ENCODE measurements around the gene LILRA1. TPM values are rescaled to one million over a fixed set of nuclear protein-coding genes. Genes with fewer than 3 reads are reported as not detected.
A peak's percentile ranks its signal among the peaks of the same experiment; 100 is the strongest.
"Not testable (repeated sequence)": the region's sequence is repeated elsewhere in the genome, so short reads cannot be mapped to it uniquely, and the experiment has no call there.

LILRA1 gene
- total and polyA plus RNA-seq, 12 donors, result 0.30 to 5.5 (median 1.0) TPM

DNA sequence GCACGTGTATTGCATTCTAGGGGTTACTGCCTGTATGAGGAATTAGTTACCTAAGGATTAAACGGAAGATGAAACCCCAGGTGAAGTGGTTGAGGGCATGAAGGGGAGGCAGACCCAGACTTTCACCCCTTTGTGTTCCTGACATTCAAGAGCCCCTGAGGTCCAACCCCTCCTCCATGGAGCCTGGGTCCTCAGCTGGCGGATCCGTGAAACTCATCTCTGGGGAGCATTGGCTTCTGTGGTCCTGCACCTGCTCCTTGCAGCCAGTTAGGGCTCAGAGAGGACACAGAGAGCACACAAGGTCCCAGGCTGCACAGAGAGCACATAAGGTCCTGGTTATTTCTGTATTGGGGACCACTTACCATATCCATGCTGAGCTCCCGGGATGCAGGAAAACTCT is 7.0 kb upstream of the LILRA1 start:
- Histone ChIP-seq H3K36me3 (replicated peaks in 1 of 2) (no peaks in the 10 kb centered on the region), H3K4me3 (no peak overlapping the region), H3K27ac (no peak overlapping the region), H3K4me1 (replicated peaks in 1 of 2) (no peaks in the 10 kb centered on the region), H3K27me3 (no peaks in the 10 kb centered on the region), H3K9me3 (replicated peaks in 1 of 3) (no peaks in the 10 kb centered on the region)
- intact Hi-C loops (cut with DNase I), result no loop called here
- TF ChIP-seq POLR2A (IDR thresholded peaks at IDR 0.05) (no peak), CTCF (IDR thresholded peaks at IDR 0.05) (no peak)
- DNase-seq, result no peak
- 42 to 73% (median 67%) methylated on average over 3 to 5 of the region's 5 CpGs for WGBS, 4 donors

- 0 to 67% (median 64%) methylated on average over 1 to 7 of the region's 7 CpGs for WGBS, 4 donors
- Histone ChIP-seq H3K27ac (no peak overlapping the region), H3K36me3 (replicated peaks in 1 of 2) (no peaks in the 10 kb centered on the region), H3K4me1 (replicated peaks in 1 of 2) (no peaks in the 10 kb centered on the region), H3K4me3 (no peak overlapping the region), H3K27me3 (no peaks in the 10 kb centered on the region), H3K9me3 (replicated peaks in 1 of 3) (no peaks in the 10 kb centered on the region)
- intact Hi-C loops (cut with DNase I), result no loop called here
- TF ChIP-seq POLR2A (IDR thresholded peaks at IDR 0.05) (no peak), CTCF (IDR thresholded peaks at IDR 0.05) (no peak)
- DNase-seq, result no peak
Observed at GRCh38 chr19:54587026-54587425, 6.4 kb upstream of the LILRA1 start.

GRCh38 chr19:54593931-54594626 is 647 bp downstream of the LILRA1 start:
- H3K4me1 ChIP-seq (replicated peaks in 1 of 2); H3K36me3 ChIP-seq (replicated peaks in 1 of 2); H3K27me3 ChIP-seq; intact Hi-C loops (cut with DNase I); H3K4me3 ChIP-seq; DNase-seq; H3K9me3 ChIP-seq (replicated peaks in 1 of 3): not testable (repeated sequence)
- WGBS, 4 donors, result 62 to 72% (median 66%) methylated on average over 4 to 9 of the region's 9 CpGs; no CpG with 5 or more reads in 1 of the 4 donors
- H3K27ac ChIP-seq, result peak overlapping the region in 1 of 5 donors; percentile 22

GRCh38 chr19:54594737-54595136 is 1.3 kb downstream of the LILRA1 start:
- Histone ChIP-seq H3K4me3 (no peak overlapping the region), H3K36me3 (replicated peaks in 1 of 2) (no peaks in the 10 kb centered on the region), H3K27me3 (no peaks in the 10 kb centered on the region), H3K9me3 (replicated peaks in 1 of 3) (no peaks in the 10 kb centered on the region), H3K4me1 (replicated peaks in 1 of 2) (no peaks in the 10 kb centered on the region), H3K27ac (no peak overlapping the region)
- 67 to 76% (median 68%) methylated on average over 5 of the region's 5 CpGs; no CpG with 5 or more reads in 1 of the 4 donors for WGBS, 4 donors
- intact Hi-C loops (cut with DNase I), result no loop called here
- no peak for DNase-seq
- TF ChIP-seq CTCF (IDR thresholded peaks at IDR 0.05), result no peak
- no peak for TF ChIP-seq POLR2A (IDR thresholded peaks at IDR 0.05)

DNA sequence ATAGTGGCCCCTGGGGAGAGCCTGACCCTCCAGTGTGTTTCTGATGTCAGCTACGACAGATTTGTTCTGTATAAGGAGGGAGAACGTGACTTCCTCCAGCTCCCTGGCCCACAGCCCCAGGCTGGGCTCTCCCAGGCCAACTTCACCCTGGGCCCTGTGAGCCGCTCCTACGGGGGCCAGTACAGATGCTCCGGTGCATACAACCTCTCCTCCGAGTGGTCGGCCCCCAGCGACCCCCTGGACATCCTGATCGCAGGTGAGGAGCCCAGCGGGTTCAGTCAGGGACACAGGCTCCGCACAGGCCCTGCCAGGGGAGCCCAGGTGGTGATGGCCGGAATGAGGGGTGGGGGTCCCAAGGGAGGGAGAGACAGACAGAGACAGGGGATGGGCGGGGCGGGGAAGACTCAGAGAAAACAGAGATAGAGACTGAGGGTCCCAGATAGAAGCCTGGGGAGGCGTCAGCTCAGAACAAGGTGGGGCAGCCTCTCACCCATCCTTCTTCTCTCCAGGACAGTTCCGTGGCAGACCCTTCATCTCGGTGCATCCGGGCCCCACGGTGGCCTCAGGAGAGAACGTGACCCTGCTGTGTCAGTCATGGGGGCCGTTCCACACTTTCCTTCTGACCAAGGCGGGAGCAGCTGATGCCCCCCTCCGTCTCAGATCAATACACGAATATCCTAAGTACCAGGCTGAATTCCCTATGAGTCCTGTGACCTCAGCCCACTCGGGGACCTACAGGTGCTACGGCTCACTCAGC is 2.4 kb downstream of the LILRA1 start:
- DNase-seq; intact Hi-C loops (cut with DNase I); H3K4me3 ChIP-seq: not testable (repeated sequence)

More for the DNA sequence above, 2.4 kb downstream of the LILRA1 start:
- WGBS, 4 donors, result 79 to 85% (median 82%) methylated on average over 15 to 26 of the region's 26 CpGs
- not testable (repeated sequence) for H3K27ac ChIP-seq; H3K27me3 ChIP-seq; H3K4me1 ChIP-seq (replicated peaks in 1 of 2); H3K9me3 ChIP-seq (replicated peaks in 1 of 3); H3K36me3 ChIP-seq (replicated peaks in 1 of 2)
